ENCODE measurements around the gene MPP2. TPM values are rescaled to one million over a fixed set of nuclear protein-coding genes. Genes with fewer than 3 reads are reported as not detected.
A peak's percentile ranks its signal among the peaks of the same experiment; 100 is the strongest.

The MPP2 gene
- total RNA-seq, 2 donors from 2014 or later = 4.6 to 6.0 TPM

DNA sequence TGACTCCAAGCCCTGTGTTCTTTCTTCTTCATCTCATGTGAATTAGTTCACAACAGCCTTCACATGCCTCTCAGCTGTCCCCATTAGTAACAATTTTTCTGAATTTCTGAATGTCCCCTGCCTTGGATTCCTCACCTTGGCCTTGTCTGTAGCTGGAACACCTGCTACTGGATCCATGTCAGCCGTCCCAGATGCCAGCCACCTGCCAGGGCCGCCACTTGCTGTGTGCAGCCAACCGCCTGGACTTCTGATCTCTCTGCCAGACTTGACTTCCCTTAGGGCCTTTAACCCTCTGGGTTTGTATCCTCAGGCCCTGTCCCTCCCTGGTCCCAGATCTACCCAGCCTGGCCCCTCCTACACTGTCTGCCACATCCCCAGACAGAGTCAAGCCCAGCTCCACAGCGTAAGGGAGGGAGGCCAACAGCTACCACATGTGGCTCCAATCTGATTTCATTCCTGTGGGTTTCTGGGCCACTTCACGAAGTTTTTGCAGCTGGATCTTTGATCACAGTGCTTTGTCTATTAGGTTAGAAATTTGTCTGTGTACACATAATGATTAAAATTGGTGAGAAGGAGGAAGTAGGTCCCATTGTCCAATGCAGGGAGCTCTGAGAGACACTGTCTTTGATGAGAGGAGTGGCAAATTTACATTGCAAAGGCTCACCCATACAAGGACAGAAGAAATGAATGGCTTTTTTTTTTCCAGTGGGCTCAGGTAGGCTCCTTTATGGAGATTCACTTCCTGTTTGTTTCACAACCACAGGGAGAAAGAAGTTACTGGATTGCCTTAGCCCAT is 15.3 kb downstream of the MPP2 start:
- no peak for DNase-seq (ENCODE audit: low spot score in 2 of 2)
- ATAC-seq = no peak
- no peak overlapping the region for H3K27ac Mint-ChIP-seq
- H3K36me3 Mint-ChIP-seq = no peaks in the 10 kb centered on the region
- H3K9me3 Mint-ChIP-seq = no peaks in the 10 kb centered on the region

DNA sequence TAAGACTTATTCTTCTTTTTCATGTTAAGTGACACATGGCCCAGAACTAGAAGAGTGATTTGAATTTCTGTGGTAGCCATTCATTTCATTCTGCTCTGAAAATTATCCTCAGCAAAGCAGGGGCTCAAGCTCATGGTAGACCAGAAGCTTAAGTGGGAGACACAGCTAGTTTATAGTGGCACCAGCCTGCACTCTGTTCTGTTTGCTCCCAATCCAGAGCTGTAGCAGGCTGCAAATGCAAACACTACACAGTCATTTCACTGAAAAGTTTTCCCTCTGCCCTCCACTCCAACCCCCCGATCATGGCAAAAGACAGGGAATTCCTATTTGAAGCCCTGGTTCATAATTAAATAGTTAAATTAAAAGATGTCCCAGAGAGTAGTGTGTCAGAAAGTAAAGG is 17.1 kb downstream of the MPP2 start:
- ATAC-seq = no peak
- DNase-seq (ENCODE audit: low spot score in 2 of 2) = no peak
- H3K27ac Mint-ChIP-seq = no peak overlapping the region
- no peaks in the 10 kb centered on the region for H3K36me3 Mint-ChIP-seq
- no peaks in the 10 kb centered on the region for H3K9me3 Mint-ChIP-seq

DNA sequence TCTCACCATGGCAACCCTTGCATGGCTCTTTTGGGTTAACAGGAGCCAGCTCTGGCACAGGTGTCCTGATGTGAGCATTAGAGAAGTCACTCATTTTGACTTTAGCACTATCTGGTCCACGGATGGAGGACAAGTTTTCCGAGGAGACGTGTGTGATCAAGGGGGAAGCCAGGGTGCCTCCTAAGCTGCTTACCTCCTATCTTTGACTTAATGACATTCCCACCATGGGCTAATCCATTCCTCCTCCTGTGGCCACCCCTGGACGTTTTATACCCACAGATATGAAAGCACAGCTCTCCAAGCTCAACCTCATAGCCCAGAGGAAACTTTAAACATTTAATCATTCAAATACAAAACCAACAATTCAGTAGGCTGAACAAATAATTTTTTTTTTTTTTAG is 18.8 kb downstream of the MPP2 start:
- DNase-seq (ENCODE audit: low spot score in 2 of 2) (no peak), ATAC-seq (no peak)
- H3K9me3 Mint-ChIP-seq = no peaks in the 10 kb centered on the region
- no peaks in the 10 kb centered on the region for H3K36me3 Mint-ChIP-seq
- no peak overlapping the region for H3K27ac Mint-ChIP-seq

DNA sequence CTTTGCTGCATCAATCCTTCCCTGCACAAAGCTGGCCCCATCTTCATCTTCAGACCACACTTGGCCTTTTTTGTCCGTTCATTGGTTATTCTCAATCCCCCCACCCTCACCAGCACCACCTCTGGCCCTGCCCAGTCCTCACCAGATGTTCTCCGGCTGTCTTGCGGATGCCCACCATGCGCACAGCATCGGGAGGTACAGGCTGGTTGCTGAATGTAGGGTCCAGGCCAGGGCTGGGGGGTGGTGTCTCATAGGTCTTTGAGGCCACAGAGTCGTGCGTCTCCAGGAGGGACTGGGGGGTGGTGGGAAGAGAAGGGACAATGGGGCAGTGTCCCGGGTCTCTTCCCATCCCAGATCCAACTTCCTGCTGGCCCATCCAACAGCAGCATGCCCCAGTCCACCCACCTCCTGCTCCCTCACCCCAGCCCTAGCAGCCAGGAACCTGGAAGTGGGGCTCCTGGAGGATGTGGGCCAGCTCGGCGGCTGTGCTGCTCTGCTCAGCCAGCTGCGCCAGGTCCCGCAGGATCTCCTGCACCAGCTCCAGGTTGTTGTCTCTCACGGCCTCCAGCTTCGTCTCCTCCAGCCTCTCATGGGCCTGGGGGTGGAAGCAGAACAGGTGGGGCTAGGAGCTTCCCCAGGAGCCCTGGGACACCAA is 24.4 kb downstream of the MPP2 start:
- DNase-seq (ENCODE audit: low spot score in 2 of 2) (no peak), ATAC-seq (no peak)
- no peaks in the 10 kb centered on the region for H3K9me3 Mint-ChIP-seq
- no peak overlapping the region for H3K27ac Mint-ChIP-seq
- H3K36me3 Mint-ChIP-seq = no peaks in the 10 kb centered on the region

DNA sequence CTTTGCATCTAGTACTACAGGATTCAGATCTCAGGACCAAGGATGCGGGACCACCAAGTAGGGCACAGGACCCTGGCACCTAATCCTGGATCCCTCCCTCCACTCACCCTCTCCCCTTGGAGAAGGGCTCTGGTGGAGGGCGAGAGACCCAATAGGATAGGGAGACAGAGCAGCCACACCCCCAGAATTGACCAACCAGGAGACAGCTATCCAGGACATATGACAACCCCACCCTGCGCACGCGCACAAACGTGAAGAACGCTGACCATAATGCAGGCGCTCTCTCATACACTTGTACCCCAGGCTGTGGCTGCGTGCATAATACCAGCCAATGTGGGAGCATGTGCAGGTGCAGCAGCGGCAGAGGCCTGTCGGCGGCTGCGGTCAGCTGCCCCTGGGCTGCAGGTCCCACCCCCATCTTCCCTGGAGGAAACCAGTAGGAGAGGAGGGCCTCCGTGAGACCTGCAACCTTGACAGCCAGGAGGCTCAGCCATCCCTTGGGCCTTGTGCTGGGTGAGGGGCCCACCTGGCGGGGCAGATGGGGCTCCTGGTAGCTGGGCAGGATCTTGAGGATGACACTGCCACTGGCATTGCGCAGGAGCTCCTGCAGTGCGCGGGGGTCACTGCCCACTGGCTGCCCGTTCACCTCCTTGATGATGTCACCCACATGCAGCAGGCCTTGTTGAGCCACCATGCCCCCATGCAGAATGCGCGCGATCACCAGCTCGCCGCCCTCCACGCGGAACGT is 25.4 kb downstream of the MPP2 start:
- no peak for ATAC-seq
- Mint-ChIP-seq H3K36me3 (no peaks in the 10 kb centered on the region), H3K9me3 (no peaks in the 10 kb centered on the region), H3K27ac (no peak overlapping the region)
- no peak for DNase-seq (ENCODE audit: low spot score in 2 of 2)

DNA sequence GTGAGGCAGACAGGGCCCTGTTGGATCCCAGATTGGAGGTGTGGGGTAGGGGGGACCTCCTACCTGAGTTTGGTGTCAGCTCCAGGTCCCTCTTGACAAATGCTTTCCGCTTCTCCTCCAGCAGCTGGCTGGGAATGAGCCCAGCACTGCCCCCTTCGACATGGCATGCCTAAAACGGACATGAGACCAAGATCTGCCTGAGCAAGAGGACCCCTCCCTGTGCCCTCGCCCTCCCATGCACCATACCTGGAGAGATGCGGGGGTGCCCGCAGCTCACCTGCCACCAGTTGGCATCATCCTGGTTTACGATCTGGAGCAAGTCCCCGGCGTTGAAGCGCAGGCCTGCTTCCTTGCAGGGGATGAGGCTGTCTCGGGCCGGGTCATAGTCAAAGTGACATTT is 26.2 kb downstream of the MPP2 start:
- ATAC-seq = no peak
- no peak overlapping the region for H3K27ac Mint-ChIP-seq
- no peaks in the 10 kb centered on the region for H3K9me3 Mint-ChIP-seq
- DNase-seq (ENCODE audit: low spot score in 2 of 2) = no peak
- no peaks in the 10 kb centered on the region for H3K36me3 Mint-ChIP-seq

DNA sequence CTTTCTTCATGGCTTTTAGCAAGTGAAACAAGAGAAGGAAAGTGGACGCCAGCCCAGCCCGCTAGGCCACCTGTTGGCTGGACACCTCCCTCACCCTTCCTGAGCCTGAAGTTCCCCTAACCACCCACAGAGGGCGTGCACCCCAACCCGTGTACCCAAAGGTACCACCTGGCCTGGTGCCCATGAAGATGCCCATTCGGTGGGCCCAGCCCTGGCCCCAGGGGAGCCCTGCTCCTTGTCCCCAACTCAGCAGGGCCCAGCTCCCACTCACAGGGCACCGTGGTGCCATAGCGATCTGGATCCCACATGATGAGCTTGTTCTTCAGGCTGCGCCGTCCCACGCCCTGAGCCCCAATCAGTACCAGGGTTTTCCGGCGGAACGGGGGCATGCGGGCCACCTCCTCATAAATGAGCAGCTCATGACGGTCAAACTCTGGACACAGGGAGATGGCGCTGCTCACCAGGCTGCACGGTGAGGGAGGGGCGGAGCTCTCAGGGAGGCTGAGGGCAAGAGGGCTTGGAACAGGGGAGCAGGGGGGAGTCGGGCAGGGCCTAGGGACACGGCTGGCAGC is 26.8 kb downstream of the MPP2 start:
- ATAC-seq (peak; percentile 56 to 67), DNase-seq (ENCODE audit: low spot score in 2 of 2) (peak in 1 of 2 donors; percentile 64)
- Mint-ChIP-seq H3K9me3 (no peaks in the 10 kb centered on the region), H3K27ac (no peak overlapping the region), H3K36me3 (no peaks in the 10 kb centered on the region)

DNA sequence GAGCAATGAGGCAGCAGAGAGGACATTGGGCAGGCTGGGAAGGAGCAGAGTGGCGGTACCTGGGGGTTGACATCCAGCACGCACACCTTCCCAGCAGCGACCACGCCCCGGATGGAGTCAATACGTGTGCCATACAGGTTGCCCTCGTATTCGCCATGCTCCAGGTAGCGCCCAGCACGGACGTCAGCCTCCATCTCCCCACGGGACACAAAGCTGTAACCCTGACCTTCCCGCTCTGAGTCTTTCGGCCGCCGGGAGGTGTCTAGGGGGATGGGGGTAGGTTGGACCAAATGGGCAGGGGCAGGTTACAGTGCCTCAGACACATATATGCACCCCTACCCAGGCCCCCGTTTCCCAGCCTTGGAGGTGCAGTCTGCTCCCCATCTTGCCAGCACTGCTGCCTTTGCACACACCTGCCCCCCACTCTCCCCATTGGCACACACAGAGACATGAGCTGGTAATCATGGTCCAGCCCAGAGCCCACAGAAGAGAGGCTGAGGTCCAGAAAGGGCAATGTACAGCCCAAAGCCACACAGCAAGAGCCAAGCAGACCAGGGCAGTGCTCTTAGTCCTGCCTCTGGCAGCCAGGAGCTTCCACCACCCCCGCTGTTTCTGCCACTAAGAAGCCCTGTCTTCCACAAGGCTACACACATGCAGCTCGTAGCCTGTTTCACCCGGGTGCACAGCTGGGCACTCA is 27.5 kb downstream of the MPP2 start:
- H3K27ac Mint-ChIP-seq = no peak overlapping the region
- no peak for DNase-seq (ENCODE audit: low spot score in 2 of 2)
- no peaks in the 10 kb centered on the region for H3K36me3 Mint-ChIP-seq
- H3K9me3 Mint-ChIP-seq = no peaks in the 10 kb centered on the region
- ATAC-seq = peak in 1 of 2 donors; percentile 8

DNA sequence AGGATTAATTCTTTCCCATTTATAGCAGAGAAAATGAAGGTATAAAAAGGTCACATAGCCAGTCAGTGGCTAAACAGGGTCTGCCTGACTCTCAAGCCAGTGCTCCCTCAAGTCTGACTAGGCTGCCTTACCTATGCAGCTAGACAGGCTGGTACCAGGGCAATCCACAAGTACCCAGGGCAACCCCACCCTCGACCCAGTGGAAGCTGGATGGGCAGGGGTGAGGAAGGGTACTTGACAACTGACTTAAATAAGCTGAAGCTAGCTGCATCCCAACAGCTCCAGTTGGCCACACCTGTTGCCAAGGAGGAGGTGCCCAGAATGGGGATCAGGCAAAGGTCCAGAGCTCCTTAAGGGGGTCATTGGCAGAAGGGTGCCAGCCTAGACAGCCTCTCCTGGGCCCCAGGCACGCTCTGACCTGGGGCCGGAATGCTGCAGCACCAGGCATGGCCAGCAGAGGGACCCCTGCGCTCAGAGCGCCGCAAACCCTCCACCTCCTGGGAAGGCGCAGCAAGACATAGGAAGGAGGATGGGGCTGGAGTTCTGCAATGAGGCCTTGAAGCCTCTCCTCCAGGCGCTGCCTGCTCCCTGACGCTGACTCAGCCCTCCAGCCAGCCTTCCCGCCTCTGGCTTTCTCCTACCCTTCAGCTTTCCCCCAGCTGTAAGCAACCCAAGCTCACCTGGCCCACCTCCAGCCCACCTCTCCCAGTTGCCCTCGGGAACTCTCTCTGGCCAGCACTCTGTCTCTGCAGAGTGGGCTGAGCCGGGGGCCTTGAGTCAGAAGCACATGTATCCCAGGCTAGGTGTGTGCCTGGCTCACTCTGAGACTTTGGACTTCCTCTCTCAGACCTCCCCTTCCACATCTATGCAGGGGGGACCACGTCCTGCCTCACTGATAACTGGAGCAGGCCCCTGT is 28.8 kb downstream of the MPP2 start:
- ATAC-seq (peak; percentile 83 to 88), DNase-seq (ENCODE audit: low spot score in 2 of 2) (peak in 1 of 2 donors; percentile 80)
- peak overlapping the region in 1 of 2 donors; percentile 24 for H3K27ac Mint-ChIP-seq
- H3K36me3 Mint-ChIP-seq = no peaks in the 10 kb centered on the region
- no peaks in the 10 kb centered on the region for H3K9me3 Mint-ChIP-seq

DNA sequence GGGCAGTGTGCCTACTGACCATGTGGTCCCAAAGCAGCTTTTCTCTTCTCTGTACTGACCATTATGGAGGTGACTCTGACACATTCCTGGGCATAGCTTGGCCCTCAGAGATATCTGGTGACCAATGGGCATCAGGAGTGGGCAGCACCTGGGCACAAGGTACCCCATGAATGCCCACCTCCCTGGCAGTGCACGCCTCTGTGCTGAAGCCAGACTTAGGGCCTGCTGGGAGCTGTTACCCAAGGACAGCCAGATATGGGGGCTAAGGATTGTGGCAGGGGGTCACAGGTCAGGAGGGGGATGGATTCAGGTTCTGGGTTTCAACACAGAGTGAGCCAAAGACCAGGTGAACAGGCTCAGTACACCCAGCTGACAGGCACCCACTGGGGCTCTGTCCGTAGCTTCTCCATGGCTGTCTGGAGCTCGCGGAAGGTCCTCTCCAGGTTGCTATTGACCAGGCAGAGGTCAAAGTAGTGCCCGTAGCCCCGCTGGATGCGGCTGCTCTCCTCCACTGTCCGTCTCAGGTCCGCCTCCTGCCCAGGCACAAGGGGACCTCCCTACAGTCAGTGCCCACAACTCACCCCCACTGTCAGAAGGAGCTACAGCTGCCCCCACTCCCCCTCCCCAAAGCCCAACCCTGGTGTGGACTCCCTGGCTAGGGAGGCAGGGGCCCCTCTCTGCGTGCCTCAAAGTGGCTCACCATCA is 29.7 kb downstream of the MPP2 start:
- no peaks in the 10 kb centered on the region for H3K9me3 Mint-ChIP-seq
- DNase-seq (ENCODE audit: low spot score in 2 of 2) = no peak
- H3K27ac Mint-ChIP-seq = no peak overlapping the region
- ATAC-seq = no peak
- H3K36me3 Mint-ChIP-seq = no peaks in the 10 kb centered on the region

DNA sequence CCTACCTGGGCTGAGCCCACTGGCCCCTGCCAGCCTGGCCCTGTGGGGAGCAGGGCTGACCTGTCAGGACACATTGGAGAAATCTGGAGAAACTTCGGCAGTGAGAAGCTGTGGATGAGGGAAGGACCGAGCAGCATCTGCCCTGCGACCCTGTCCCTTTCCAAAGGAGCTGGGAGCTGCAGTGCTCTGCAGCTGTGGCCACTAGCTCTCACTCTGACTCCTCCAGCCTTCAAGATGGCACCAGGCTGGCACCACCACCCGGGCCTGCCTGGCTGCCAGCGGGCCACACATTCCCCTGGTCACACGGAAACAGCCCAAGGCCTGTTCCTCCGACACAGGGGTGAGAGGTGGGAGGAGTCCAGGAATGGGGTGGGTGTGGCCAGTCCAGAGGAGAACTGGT is 30.3 kb downstream of the MPP2 start:
- DNase-seq (ENCODE audit: low spot score in 2 of 2) = no peak
- ATAC-seq = no peak
- Mint-ChIP-seq H3K36me3 (no peaks in the 10 kb centered on the region), H3K9me3 (no peaks in the 10 kb centered on the region), H3K27ac (no peak overlapping the region)

DNA sequence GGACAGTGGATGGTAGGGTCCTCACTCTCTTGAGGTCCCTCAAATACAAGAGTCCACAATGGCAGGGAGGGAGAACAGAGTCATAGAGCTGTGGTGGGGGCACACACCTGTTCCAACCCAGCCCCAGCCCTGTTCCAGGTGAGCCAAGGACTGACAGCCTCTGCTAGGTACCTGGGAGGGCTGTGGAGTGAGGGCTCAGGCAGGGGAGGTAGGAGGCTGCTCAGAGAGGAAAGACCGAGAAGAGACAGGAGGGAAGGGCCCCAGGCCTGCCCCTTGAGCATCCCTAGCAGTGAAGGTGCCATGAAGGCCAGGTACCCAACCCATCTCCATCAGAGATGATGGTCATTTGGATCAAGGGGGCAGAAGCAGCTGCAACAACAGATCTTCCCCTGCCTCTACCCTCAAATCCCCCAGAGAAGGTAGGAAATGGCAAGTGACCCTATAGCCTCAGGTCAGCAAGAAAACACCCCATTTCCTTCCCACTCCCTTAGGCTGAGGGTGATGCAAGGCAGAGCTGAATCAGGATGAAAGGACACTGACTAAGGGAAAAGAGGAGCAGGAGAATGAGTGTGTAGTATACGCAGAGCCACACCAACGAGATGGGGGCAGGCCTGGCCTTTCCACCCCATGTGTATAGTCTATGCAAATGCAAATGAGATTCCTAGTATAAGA is 31.7 kb downstream of the MPP2 start:
- no peak for DNase-seq (ENCODE audit: low spot score in 2 of 2)
- ATAC-seq = peak in 1 of 2 donors; percentile 13
- Mint-ChIP-seq H3K27ac (no peak overlapping the region), H3K36me3 (no peaks in the 10 kb centered on the region), H3K9me3 (no peaks in the 10 kb centered on the region)

DNA sequence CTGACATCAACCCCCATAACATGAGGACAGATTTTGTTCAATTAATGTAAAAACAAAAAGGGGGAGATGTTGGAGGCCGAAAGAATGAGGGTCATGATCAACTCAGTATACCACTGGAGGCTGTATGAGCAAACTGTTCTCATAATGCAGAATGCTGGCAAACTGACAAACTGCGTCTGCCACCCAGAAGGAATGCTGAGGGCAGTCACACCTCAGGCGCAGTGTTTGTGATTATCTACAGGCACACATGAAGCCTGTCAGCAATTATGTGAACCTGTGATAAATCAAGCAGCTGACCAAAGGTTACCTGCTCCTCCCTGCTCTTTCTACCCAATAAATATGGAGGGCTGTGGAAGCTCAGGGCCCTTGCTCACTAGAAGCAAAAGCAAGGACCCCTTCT is 33.0 kb downstream of the MPP2 start:
- DNase-seq (ENCODE audit: low spot score in 2 of 2) = no peak
- H3K9me3 Mint-ChIP-seq = no peaks in the 10 kb centered on the region
- H3K27ac Mint-ChIP-seq = no peak overlapping the region

DNA sequence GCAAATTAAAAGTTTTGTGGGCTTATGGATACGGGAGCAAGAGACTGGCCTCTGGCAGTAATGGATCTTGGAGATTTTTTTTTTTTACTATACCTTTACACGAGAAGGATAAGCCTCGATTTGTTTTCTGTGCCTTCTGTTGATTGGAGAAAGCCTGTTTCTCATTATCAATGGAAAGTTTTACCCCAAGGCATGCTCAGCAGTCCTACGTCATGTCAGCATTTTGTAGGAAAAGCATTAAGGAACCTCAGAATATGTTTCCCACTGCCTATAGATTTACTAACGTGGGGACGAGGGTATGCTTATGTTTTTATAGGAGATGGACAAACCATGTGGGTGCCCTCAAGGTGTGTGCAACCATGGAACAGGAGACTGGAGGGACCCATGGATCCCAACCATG is 33.5 kb downstream of the MPP2 start:
- H3K9me3 Mint-ChIP-seq = no peaks in the 10 kb centered on the region
- no peaks in the 10 kb centered on the region for H3K36me3 Mint-ChIP-seq
- no peak for DNase-seq (ENCODE audit: low spot score in 2 of 2)
- ATAC-seq = no peak
- no peak overlapping the region for H3K27ac Mint-ChIP-seq

More for the DNA sequence above, 33.0 kb downstream of the MPP2 start:
- ATAC-seq = no peak
- no peaks in the 10 kb centered on the region for H3K36me3 Mint-ChIP-seq

DNA sequence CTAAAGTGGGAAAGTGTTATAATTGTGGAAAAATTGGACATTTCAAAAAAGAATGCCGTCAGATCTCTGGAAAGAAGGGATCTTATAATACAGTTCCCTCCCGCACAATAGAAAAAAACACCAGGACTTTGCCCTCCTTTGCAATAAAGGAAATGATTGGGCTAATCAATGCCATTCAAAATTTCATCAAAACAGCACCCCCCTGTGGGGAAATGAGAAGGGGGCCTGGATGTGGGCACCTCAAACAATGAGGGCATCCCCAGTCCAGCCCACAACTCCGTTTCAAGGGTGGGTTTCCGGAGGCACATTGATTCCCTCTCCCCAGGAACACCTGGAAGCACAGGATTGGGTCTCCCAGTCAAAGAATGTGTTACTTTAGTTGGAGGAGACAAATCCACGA is 34.2 kb downstream of the MPP2 start:
- H3K27ac Mint-ChIP-seq = no peak overlapping the region
- no peaks in the 10 kb centered on the region for H3K36me3 Mint-ChIP-seq
- ATAC-seq (no peak), DNase-seq (ENCODE audit: low spot score in 2 of 2) (no peak)
- no peaks in the 10 kb centered on the region for H3K9me3 Mint-ChIP-seq

Data from activated naive CD4-positive, alpha-beta T cell treated with anti-CD3 and anti-CD28 coated beads, Interleukin-2, amount 50 U/mL, for 72 hours (primary cell).